ENCODE data around the gene CELF2.

The CELF2 gene

DNA sequence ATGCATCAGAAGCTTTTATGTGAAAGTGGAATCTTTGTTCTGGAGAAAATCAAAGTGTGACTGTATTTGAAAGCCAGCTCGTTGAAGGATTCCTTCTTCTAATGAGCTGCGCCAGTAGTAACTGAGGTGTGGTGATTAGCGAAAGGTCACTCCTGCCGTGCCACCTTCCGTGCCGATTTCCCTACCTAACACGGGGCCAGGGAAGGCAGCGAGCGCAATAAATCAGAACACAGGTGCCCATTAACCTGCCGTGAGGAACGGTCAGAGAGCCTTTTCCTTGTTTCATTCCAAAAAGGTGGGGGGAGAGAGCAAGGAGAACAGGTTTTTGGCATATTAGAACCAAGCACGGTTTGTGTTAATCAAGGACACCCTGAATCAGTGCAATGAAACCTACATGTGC lies 258.0 kb downstream of the CELF2 start:
- H3K9ac ChIP-seq = no peak overlapping the region
- no peak overlapping the region for H3K4me3 ChIP-seq (ENCODE audit: low read depth, low read length)
- no peaks in the 10 kb centered on the region for H3K9me3 ChIP-seq (ENCODE audit: control insufficient read depth, low read length)
- H3K79me2 ChIP-seq = no peaks in the 10 kb centered on the region
- no peak overlapping the region for H3K4me2 ChIP-seq (ENCODE audit: low read length)
- H3K27me3 ChIP-seq (ENCODE audit: control insufficient read depth, insufficient read depth, low read length) = no peaks in the 10 kb centered on the region
- H3K4me1 ChIP-seq = no peaks in the 10 kb centered on the region
- TF ChIP-seq, protein P1, sequence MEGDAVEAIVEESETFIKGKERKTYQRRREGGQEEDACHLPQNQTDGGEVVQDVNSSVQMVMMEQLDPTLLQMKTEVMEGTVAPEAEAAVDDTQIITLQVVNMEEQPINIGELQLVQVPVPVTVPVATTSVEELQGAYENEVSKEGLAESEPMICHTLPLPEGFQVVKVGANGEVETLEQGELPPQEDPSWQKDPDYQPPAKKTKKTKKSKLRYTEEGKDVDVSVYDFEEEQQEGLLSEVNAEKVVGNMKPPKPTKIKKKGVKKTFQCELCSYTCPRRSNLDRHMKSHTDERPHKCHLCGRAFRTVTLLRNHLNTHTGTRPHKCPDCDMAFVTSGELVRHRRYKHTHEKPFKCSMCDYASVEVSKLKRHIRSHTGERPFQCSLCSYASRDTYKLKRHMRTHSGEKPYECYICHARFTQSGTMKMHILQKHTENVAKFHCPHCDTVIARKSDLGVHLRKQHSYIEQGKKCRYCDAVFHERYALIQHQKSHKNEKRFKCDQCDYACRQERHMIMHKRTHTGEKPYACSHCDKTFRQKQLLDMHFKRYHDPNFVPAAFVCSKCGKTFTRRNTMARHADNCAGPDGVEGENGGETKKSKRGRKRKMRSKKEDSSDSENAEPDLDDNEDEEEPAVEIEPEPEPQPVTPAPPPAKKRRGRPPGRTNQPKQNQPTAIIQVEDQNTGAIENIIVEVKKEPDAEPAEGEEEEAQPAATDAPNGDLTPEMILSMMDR (IDR thresholded peaks at IDR 0.05) = no peak
- no peak overlapping the region for H3K27ac ChIP-seq
- no peak overlapping the region for H2AFZ ChIP-seq
- no peaks in the 10 kb centered on the region for H3K36me3 ChIP-seq (ENCODE audit: control insufficient read depth, insufficient read depth, low read length)

DNA sequence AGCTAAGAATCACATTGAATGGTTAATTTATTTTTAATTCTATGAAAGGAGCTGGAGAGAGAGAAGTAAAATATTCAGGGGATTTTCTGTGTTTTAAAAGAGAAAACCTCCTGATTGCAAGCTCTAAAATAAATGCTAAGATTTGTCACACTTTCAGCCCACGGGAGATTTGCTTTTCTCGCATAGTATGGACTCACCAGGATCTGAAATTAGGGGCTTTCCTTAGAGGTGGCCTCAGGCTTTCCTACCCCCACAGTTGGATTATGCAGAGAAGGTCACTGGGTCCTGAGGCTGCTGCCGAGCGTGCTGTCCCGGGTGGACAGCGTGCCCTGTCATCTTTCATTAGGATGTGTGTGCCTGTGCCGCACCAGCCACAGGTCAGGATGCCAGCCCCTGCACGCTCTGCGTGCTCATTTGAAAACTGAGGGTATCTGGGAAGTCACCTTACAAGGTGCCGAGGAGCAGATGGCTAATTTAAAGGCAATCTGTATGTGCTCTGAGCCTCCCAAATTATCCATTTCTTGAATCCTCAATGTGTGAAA lies 258.8 kb downstream of the CELF2 start:
- Histone ChIP-seq H3K4me3 (ENCODE audit: low read depth, low read length) (no peak overlapping the region), H3K27ac (no peak overlapping the region), H3K27me3 (ENCODE audit: control insufficient read depth, insufficient read depth, low read length) (no peaks in the 10 kb centered on the region), H3K79me2 (no peaks in the 10 kb centered on the region), H3K4me2 (ENCODE audit: low read length) (no peak overlapping the region), H3K4me1 (no peaks in the 10 kb centered on the region), H3K9me3 (ENCODE audit: control insufficient read depth, low read length) (no peaks in the 10 kb centered on the region), H3K9ac (no peak overlapping the region), H2AFZ (no peak overlapping the region), H3K36me3 (ENCODE audit: control insufficient read depth, insufficient read depth, low read length) (no peaks in the 10 kb centered on the region)
- TF ChIP-seq, protein P1 (IDR thresholded peaks at IDR 0.05) = no peak

DNA sequence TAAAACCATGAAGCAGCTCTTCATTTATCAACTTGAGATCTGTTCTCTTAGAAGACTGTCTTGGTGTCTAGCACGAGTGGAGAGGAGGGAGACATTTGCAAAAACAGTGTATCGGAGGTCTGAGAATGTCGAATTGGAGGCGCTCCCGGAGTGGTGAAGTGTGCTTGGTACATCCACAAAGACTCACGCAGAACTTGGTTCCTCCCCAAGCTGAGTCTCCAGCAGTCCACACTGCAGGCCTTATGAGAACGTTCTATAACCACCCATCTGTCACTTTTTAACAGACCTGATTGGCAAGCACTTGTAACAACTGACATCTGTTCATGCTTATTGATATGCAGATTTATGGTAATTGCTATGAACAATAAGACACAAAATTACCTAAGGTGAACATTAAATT lies 261.6 kb downstream of the CELF2 start:
- H3K4me1 ChIP-seq = no peaks in the 10 kb centered on the region
- no peak overlapping the region for H3K4me2 ChIP-seq (ENCODE audit: low read length)
- no peaks in the 10 kb centered on the region for H3K9me3 ChIP-seq (ENCODE audit: control insufficient read depth, low read length)
- no peak overlapping the region for H2AFZ ChIP-seq
- no peaks in the 10 kb centered on the region for H3K79me2 ChIP-seq
- H3K27ac ChIP-seq = no peak overlapping the region
- H3K9ac ChIP-seq = no peak overlapping the region
- no peaks in the 10 kb centered on the region for H3K27me3 ChIP-seq (ENCODE audit: control insufficient read depth, insufficient read depth, low read length)
- H3K36me3 ChIP-seq (ENCODE audit: control insufficient read depth, insufficient read depth, low read length) = no peaks in the 10 kb centered on the region
- TF ChIP-seq, protein P1 (IDR thresholded peaks at IDR 0.05) = no peak
- no peak overlapping the region for H3K4me3 ChIP-seq (ENCODE audit: low read depth, low read length)

DNA sequence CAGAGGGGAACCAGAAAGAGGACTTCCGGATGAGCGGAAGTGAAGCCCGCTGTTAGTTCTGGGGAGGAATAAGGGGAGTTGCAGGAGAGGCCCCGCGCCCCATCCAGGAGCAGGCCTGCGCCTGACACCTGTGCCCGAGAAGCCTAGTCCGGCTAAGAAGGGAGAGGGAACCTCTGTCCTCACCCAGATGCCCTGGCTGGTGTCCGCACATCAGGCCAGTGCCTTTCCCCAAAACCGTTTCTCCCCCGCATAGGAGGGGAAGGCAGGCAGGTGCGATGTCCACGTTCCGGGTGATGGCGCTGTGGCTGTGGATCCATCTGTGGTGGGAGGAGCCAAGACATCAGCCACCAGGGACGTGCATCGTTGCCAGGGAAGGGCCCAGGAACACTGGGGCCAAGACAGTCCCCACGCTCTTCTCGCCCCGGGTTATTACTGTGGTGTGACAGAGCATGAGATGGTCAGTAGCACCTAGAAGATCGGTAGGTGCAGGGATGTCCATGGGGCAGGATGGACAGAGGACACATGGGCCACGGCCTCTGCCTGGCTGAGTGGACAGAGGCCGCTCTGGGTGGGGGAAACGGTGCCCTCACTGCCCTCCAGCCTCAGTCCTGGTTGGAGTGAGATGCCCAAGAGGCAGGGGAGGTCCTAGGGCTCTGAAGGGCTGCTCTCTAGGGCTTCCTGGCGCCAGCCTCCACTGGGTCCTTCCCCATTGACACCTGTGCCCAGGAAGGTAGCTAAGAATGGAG lies 262.7 kb downstream of the CELF2 start:
- H3K4me2 ChIP-seq (ENCODE audit: low read length) = no peak overlapping the region
- H3K9me3 ChIP-seq (ENCODE audit: control insufficient read depth, low read length) = no peaks in the 10 kb centered on the region
- H2AFZ ChIP-seq = no peak overlapping the region
- H3K36me3 ChIP-seq (ENCODE audit: control insufficient read depth, insufficient read depth, low read length) = no peaks in the 10 kb centered on the region
- no peak overlapping the region for H3K9ac ChIP-seq
- H3K4me3 ChIP-seq (ENCODE audit: low read depth, low read length) = no peak overlapping the region
- no peaks in the 10 kb centered on the region for H3K4me1 ChIP-seq
- TF ChIP-seq, protein P1 (IDR thresholded peaks at IDR 0.05) = no peak
- no peaks in the 10 kb centered on the region for H3K79me2 ChIP-seq
- H3K27me3 ChIP-seq (ENCODE audit: control insufficient read depth, insufficient read depth, low read length) = no peaks in the 10 kb centered on the region
- H3K27ac ChIP-seq = no peak overlapping the region

DNA sequence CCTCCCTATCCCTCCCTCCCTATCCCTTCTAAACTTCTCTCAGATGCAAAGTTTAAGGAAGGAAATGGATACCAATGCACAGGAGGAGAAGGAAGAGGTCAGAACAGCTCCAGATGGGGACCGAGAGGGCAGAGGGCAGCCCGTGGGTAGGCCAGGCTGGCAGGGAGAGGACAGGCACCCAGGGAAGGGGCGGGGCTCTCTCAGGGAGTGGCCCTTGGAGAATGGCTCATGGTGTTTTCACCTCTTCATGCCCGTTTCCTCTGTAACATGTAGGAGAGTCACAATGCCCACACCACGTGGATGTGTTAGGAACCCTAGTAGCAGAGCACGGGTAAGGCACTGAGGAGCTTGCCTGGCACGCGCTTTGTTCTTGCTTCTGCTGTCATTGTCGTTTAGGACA lies 264.5 kb downstream of the CELF2 start:
- H3K4me3 ChIP-seq (ENCODE audit: low read depth, low read length) = no peak overlapping the region
- no peak overlapping the region for H2AFZ ChIP-seq
- no peak overlapping the region for H3K9ac ChIP-seq
- H3K27ac ChIP-seq = no peak overlapping the region
- H3K27me3 ChIP-seq (ENCODE audit: control insufficient read depth, insufficient read depth, low read length) = no peaks in the 10 kb centered on the region
- H3K4me1 ChIP-seq = no peaks in the 10 kb centered on the region
- TF ChIP-seq, protein P1 (IDR thresholded peaks at IDR 0.05) = no peak
- no peaks in the 10 kb centered on the region for H3K36me3 ChIP-seq (ENCODE audit: control insufficient read depth, insufficient read depth, low read length)
- no peaks in the 10 kb centered on the region for H3K9me3 ChIP-seq (ENCODE audit: control insufficient read depth, low read length)
- no peaks in the 10 kb centered on the region for H3K79me2 ChIP-seq
- no peak overlapping the region for H3K4me2 ChIP-seq (ENCODE audit: low read length)

Data from parathyroid adenoma (tissue), 2 donors.